ENCODE data around the gene NUDT7. TPM values are rescaled to one million over a fixed set of nuclear protein-coding genes. Genes with fewer than 3 reads are reported as not detected.
A peak's percentile ranks its signal among the peaks of the same experiment; 100 is the strongest.

NUDT7 gene
- total RNA-seq, 1 donor from 2014 or later, result 6.8 TPM

- no peak for TF ChIP-seq CTCF (IDR thresholded peaks at IDR 0.05; ENCODE audit: unreplicated experiment)
- H3K4me3 Mint-ChIP-seq, result no peak overlapping the region
- peaks cover 10% of the 10 kb centered on the region for H3K27me3 Mint-ChIP-seq (ENCODE audit: low read depth)
- H3K4me1 Mint-ChIP-seq, result no peaks in the 10 kb centered on the region
- H3K36me3 Mint-ChIP-seq, result no peaks in the 10 kb centered on the region
- no peak overlapping the region for H3K27ac Mint-ChIP-seq
- DNase-seq (ENCODE audit: low spot score in 2 of 2, unreplicated experiment in 2 of 2), result no peak
- H3K9me3 Mint-ChIP-seq, result peaks cover 8% of the 10 kb centered on the region
Measured at GRCh38 chr16:77705351-77705750, 17.0 kb upstream of the NUDT7 start.

- no peaks in the 10 kb centered on the region for H3K36me3 Mint-ChIP-seq
- no peaks in the 10 kb centered on the region for H3K9me3 Mint-ChIP-seq
- no peak overlapping the region for H3K4me3 Mint-ChIP-seq
- no peak for DNase-seq (ENCODE audit: low spot score in 2 of 2, unreplicated experiment in 2 of 2)
- no peak for TF ChIP-seq CTCF (IDR thresholded peaks at IDR 0.05; ENCODE audit: unreplicated experiment)
- H3K27ac Mint-ChIP-seq, result no peak overlapping the region
- H3K27me3 Mint-ChIP-seq (ENCODE audit: low read depth), result peaks cover 10% of the 10 kb centered on the region
- H3K4me1 Mint-ChIP-seq, result no peaks in the 10 kb centered on the region
Measured at GRCh38 chr16:77711179-77711578, 11.1 kb upstream of the NUDT7 start.

GRCh38 chr16:77711775-77712174 lies 10.5 kb upstream of the NUDT7 start:
- no peak for TF ChIP-seq CTCF (IDR thresholded peaks at IDR 0.05; ENCODE audit: unreplicated experiment)
- no peak overlapping the region for H3K4me3 Mint-ChIP-seq
- H3K36me3 Mint-ChIP-seq, result no peaks in the 10 kb centered on the region
- H3K27ac Mint-ChIP-seq, result no peak overlapping the region
- no peak for DNase-seq (ENCODE audit: low spot score in 2 of 2, unreplicated experiment in 2 of 2)
- no peaks in the 10 kb centered on the region for H3K9me3 Mint-ChIP-seq
- no peaks in the 10 kb centered on the region for H3K4me1 Mint-ChIP-seq
- H3K27me3 Mint-ChIP-seq (ENCODE audit: low read depth), result peaks cover 10% of the 10 kb centered on the region

GRCh38 chr16:77715145-77715544 lies 7.2 kb upstream of the NUDT7 start:
- Mint-ChIP-seq H3K4me1 (no peaks in the 10 kb centered on the region), H3K9me3 (no peaks in the 10 kb centered on the region), H3K27ac (no peak overlapping the region), H3K27me3 (ENCODE audit: low read depth) (peaks cover 3% of the 10 kb centered on the region), H3K4me3 (no peak overlapping the region), H3K36me3 (no peaks in the 10 kb centered on the region)
- TF ChIP-seq CTCF (IDR thresholded peaks at IDR 0.05; ENCODE audit: unreplicated experiment), result no peak
- DNase-seq (ENCODE audit: low spot score in 2 of 2, unreplicated experiment in 2 of 2), result no peak

GRCh38 chr16:77721752-77722308 lies 484 bp upstream of the NUDT7 start:
- H3K4me3 Mint-ChIP-seq, result peak overlapping the region; percentile 83
- peaks cover 3% of the 10 kb centered on the region for H3K9me3 Mint-ChIP-seq
- DNase-seq (ENCODE audit: low spot score in 2 of 2, unreplicated experiment in 2 of 2), result no peak
- peaks cover 9% of the 10 kb centered on the region for H3K4me1 Mint-ChIP-seq
- H3K27me3 Mint-ChIP-seq (ENCODE audit: low read depth), result no peaks in the 10 kb centered on the region
- peaks cover 3% of the 10 kb centered on the region for H3K36me3 Mint-ChIP-seq
- TF ChIP-seq CTCF (IDR thresholded peaks at IDR 0.05; ENCODE audit: unreplicated experiment), result no peak
- H3K27ac Mint-ChIP-seq, result peak overlapping the region; percentile 74

- peaks cover 4% of the 10 kb centered on the region for H3K9me3 Mint-ChIP-seq
Measured at GRCh38 chr16:77723108-77723514, 797 bp downstream of the NUDT7 start.

More at GRCh38 chr16:77723108-77723514, 797 bp downstream of the NUDT7 start:
- no peak for DNase-seq (ENCODE audit: low spot score in 2 of 2, unreplicated experiment in 2 of 2)
- Mint-ChIP-seq H3K4me3 (peak overlapping the region; percentile 83), H3K27me3 (ENCODE audit: low read depth) (no peaks in the 10 kb centered on the region), H3K27ac (peak overlapping the region; percentile 79), H3K36me3 (peaks cover 6% of the 10 kb centered on the region), H3K4me1 (peaks cover 9% of the 10 kb centered on the region)
- TF ChIP-seq CTCF (IDR thresholded peaks at IDR 0.05; ENCODE audit: unreplicated experiment), result no peak

Measured in mesothelial cell of epicardium (in vitro differentiated cells).